ENCODE results near the gene DNAJC4.

Gene DNAJC4

DNA sequence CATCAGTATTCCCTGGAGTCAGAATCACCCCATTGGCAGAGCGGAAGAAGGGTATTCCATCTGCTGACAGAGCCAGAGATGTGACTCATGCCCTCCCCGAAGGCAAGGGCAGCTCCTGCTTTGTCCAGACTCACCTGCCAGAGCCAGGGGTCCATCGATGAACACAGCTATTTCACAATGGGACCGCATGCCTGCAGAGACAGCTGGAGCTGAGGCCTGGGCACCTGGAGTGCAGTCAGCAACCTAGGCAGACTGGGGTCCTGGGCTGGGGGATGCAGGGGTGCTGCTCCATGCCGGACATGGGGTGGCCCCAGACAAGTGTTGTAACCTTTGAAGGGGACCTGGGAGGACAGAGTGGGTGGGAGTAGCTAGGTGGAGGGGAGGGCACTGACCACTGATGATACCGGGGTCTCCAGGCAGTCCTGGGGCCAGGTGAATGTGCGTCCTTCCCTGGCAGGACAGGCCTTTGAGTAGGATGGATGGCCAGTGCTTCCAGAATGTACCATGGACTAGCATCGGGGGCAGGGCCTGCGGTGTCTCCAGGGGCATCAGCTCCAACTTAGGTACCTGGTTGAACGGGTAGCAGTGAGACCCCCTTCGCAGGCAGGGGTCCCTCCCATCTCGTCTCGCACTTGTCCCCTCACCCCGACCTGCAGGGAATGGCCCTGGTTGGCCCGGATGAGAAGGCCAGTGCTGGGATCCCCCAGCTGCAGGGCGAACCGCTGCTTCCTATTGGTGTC is 6.0 kb upstream of the DNAJC4 start:
- no peaks in the 10 kb centered on the region for H3K27me3 ChIP-seq (ENCODE audit: low read depth, low read length)
- peaks cover under 1 to 24% of the 10 kb centered on the region in 2 donors for H3K4me1 ChIP-seq (ENCODE audit: control insufficient read depth in 1 of 2, insufficient read depth in 2 of 2, low read length in 2 of 2)
- H3K27ac ChIP-seq (ENCODE audit: low read length): no peak overlapping the region
- peaks cover 3 to 16% of the 10 kb centered on the region in 2 donors for H3K36me3 ChIP-seq (ENCODE audit: control insufficient read depth in 1 of 2, insufficient read depth in 2 of 2, low read length in 2 of 2)
- no peaks in the 10 kb centered on the region for H3K9me3 ChIP-seq (ENCODE audit: control insufficient read depth in 1 of 2, low read length in 2 of 2)
- H3K4me3 ChIP-seq (ENCODE audit: low read depth in 1 of 2, low read length in 2 of 2): no peak overlapping the region

- H3K4me1 ChIP-seq (ENCODE audit: control insufficient read depth in 1 of 2, insufficient read depth in 2 of 2, low read length in 2 of 2): peaks cover 7 to 31% of the 10 kb centered on the region in 2 donors
- peaks cover 3 to 12% of the 10 kb centered on the region in 2 donors for H3K36me3 ChIP-seq (ENCODE audit: control insufficient read depth in 1 of 2, insufficient read depth in 2 of 2, low read length in 2 of 2)
- H3K9me3 ChIP-seq (ENCODE audit: control insufficient read depth in 1 of 2, low read length in 2 of 2): no peaks in the 10 kb centered on the region
- H3K4me3 ChIP-seq (ENCODE audit: low read depth in 1 of 2, low read length in 2 of 2): peak overlapping the region; percentile 76 to 84
- peak overlapping the region; percentile 90 for H3K27ac ChIP-seq (ENCODE audit: low read length)
- H3K27me3 ChIP-seq (ENCODE audit: low read depth, low read length): no peaks in the 10 kb centered on the region
Measured at GRCh38 chr11:64224891-64225607, 5.3 kb upstream of the DNAJC4 start.

GRCh38 chr11:64225608-64226506 is 4.5 kb upstream of the DNAJC4 start, which contains the start of the genes NUDT22 and TRPT1:
TSS of gene NUDT22 (plus strand) at chr11:64226274. CDS start at chr11:64226653, 379 bp downstream.
TSS of gene TRPT1 (minus strand) at chr11:64226186. CDS start at chr11:64225860, 326 bp downstream.
- H3K4me1 ChIP-seq (ENCODE audit: control insufficient read depth in 1 of 2, insufficient read depth in 2 of 2, low read length in 2 of 2): peaks cover 7 to 31% of the 10 kb centered on the region in 2 donors
- peaks cover 3 to 4% of the 10 kb centered on the region in 2 donors for H3K36me3 ChIP-seq (ENCODE audit: control insufficient read depth in 1 of 2, insufficient read depth in 2 of 2, low read length in 2 of 2)
- H3K4me3 ChIP-seq (ENCODE audit: low read depth in 1 of 2, low read length in 2 of 2): peak within 1 kb of the TSS; percentile 76 to 84
- H3K27ac ChIP-seq (ENCODE audit: low read length): peak within 1 kb of the TSS; percentile 90
- H3K9me3 ChIP-seq (ENCODE audit: control insufficient read depth in 1 of 2, low read length in 2 of 2): no peaks in the 10 kb centered on the region
- no peaks in the 10 kb centered on the region for H3K27me3 ChIP-seq (ENCODE audit: low read depth, low read length)

- Histone ChIP-seq H3K27me3 (ENCODE audit: low read depth, low read length) (no peaks in the 10 kb centered on the region), H3K9me3 (ENCODE audit: control insufficient read depth in 1 of 2, low read length in 2 of 2) (no peaks in the 10 kb centered on the region), H3K36me3 (ENCODE audit: control insufficient read depth in 1 of 2, insufficient read depth in 2 of 2, low read length in 2 of 2) (no peaks in the 10 kb centered on the region), H3K4me1 (ENCODE audit: control insufficient read depth in 1 of 2, insufficient read depth in 2 of 2, low read length in 2 of 2) (peaks cover 7 to 31% of the 10 kb centered on the region in 2 donors), H3K27ac (ENCODE audit: low read length) (peak overlapping the region; percentile 90), H3K4me3 (ENCODE audit: low read depth in 1 of 2, low read length in 2 of 2) (peak overlapping the region; percentile 76 to 84)
Measured at GRCh38 chr11:64226507-64227051, 3.8 kb upstream of the DNAJC4 start.

GRCh38 chr11:64227405-64227956 is 2.9 kb upstream of the DNAJC4 start:
- H3K27me3 ChIP-seq (ENCODE audit: low read depth, low read length): no peaks in the 10 kb centered on the region
- peak overlapping the region; percentile 90 for H3K27ac ChIP-seq (ENCODE audit: low read length)
- peaks cover 7 to 31% of the 10 kb centered on the region in 2 donors for H3K4me1 ChIP-seq (ENCODE audit: control insufficient read depth in 1 of 2, insufficient read depth in 2 of 2, low read length in 2 of 2)
- peak overlapping the region; percentile 76 to 84 for H3K4me3 ChIP-seq (ENCODE audit: low read depth in 1 of 2, low read length in 2 of 2)
- no peaks in the 10 kb centered on the region for H3K9me3 ChIP-seq (ENCODE audit: control insufficient read depth in 1 of 2, low read length in 2 of 2)
- no peaks in the 10 kb centered on the region for H3K36me3 ChIP-seq (ENCODE audit: control insufficient read depth in 1 of 2, insufficient read depth in 2 of 2, low read length in 2 of 2)

DNA sequence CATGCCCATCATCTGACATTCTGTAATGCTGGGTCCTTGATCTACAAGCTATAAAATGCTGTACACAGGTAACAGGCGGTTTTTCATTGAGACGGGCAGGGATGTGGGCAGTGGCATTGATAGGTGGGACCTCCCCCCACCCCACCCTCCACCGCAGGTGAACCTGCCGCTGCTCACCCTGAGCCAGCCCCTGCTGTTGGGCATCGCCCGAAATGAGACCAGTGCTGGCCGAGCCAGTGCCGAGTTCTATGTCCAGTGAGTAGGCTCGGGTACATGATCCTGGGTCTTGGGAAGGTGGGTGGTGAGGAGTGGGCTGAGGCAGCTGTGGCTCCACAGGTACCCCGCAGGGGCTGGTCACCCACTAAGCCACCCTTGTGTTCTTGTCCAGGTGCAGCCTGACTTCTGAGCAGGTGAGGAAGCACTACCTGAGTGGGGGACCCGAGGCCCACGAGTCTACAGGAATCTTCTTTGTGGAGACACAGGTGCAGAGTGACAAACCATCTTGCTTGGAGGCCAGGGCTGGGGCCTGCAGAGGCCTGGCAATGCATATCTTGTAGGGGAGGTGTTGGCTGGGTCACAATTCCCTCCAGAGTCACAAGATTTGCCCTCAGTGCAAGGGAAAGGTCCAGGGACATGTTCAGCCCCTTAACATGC is 1.1 kb upstream of the DNAJC4 start:
- Histone ChIP-seq H3K9me3 (ENCODE audit: control insufficient read depth in 1 of 2, low read length in 2 of 2) (no peaks in the 10 kb centered on the region), H3K27me3 (ENCODE audit: low read depth, low read length) (no peaks in the 10 kb centered on the region), H3K36me3 (ENCODE audit: control insufficient read depth in 1 of 2, insufficient read depth in 2 of 2, low read length in 2 of 2) (no peaks in the 10 kb centered on the region), H3K4me3 (ENCODE audit: low read depth in 1 of 2, low read length in 2 of 2) (peak overlapping the region in 1 of 2 donors; percentile 70), H3K27ac (ENCODE audit: low read length) (peak overlapping the region; percentile 82), H3K4me1 (ENCODE audit: control insufficient read depth in 1 of 2, insufficient read depth in 2 of 2, low read length in 2 of 2) (peaks cover 9 to 38% of the 10 kb centered on the region in 2 donors)

DNA sequence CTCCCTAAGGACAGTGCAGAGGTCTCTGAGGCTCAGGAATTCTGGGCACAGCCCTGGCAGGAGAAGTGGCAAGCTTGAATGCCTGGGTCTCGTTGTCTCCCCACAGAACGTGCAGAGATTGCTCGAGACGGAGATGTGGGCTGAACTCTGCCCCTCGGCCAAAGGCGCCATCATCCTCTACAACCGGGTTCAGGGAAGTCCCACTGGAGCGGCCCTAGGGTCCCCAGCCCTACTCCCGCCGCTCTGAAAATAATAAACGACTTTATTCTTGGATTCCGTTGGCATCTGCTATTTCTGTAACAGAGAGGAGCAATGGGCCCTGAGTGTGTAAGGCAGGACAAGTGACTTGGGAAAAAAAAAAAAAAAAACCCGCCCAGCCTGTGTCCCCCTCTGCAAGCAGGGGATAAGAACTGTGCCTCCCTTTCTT is 591 bp upstream of the DNAJC4 start:
- Histone ChIP-seq H3K36me3 (ENCODE audit: control insufficient read depth in 1 of 2, insufficient read depth in 2 of 2, low read length in 2 of 2) (no peaks in the 10 kb centered on the region), H3K27me3 (ENCODE audit: low read depth, low read length) (no peaks in the 10 kb centered on the region), H3K4me3 (ENCODE audit: low read depth in 1 of 2, low read length in 2 of 2) (peak overlapping the region; percentile 67 to 70), H3K9me3 (ENCODE audit: control insufficient read depth in 1 of 2, low read length in 2 of 2) (no peaks in the 10 kb centered on the region), H3K27ac (ENCODE audit: low read length) (peak overlapping the region; percentile 82), H3K4me1 (ENCODE audit: control insufficient read depth in 1 of 2, insufficient read depth in 2 of 2, low read length in 2 of 2) (peaks cover 9 to 38% of the 10 kb centered on the region in 2 donors)

GRCh38 chr11:64230985-64231365 is 627 bp downstream of the DNAJC4 start:
- Histone ChIP-seq H3K27ac (ENCODE audit: low read length) (peak overlapping the region; percentile 82), H3K4me3 (ENCODE audit: low read depth in 1 of 2, low read length in 2 of 2) (peak overlapping the region; percentile 67 to 70), H3K9me3 (ENCODE audit: control insufficient read depth in 1 of 2, low read length in 2 of 2) (no peaks in the 10 kb centered on the region), H3K4me1 (ENCODE audit: control insufficient read depth in 1 of 2, insufficient read depth in 2 of 2, low read length in 2 of 2) (peaks cover 14 to 41% of the 10 kb centered on the region in 2 donors), H3K36me3 (ENCODE audit: control insufficient read depth in 1 of 2, insufficient read depth in 2 of 2, low read length in 2 of 2) (no peaks in the 10 kb centered on the region), H3K27me3 (ENCODE audit: low read depth, low read length) (no peaks in the 10 kb centered on the region)

DNA sequence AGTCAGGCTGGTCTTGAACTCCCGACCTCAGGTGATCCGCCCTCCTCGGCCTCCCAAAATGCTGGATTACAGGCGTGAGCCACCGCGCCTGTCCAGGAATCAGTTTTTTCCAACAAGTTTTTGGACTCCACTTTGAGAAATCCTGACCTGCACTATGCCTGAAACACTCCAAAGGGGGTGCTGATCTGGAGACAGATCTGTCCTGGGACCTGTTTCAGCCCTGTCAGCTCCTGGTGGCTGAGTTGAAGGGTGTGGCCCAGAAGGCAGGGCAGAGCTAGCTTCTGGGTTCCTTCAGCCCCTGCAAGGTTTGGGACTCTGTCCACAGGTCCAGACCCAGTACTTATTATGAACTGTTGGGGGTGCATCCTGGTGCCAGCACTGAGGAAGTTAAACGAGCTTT is 1.2 kb downstream of the DNAJC4 start:
- H3K4me3 ChIP-seq (ENCODE audit: low read depth in 1 of 2, low read length in 2 of 2): peak overlapping the region in 1 of 2 donors; percentile 70
- peaks cover 14 to 40% of the 10 kb centered on the region in 2 donors for H3K4me1 ChIP-seq (ENCODE audit: control insufficient read depth in 1 of 2, insufficient read depth in 2 of 2, low read length in 2 of 2)
- no peak overlapping the region for H3K27ac ChIP-seq (ENCODE audit: low read length)

More for the DNA sequence above, 1.2 kb downstream of the DNAJC4 start:
- no peaks in the 10 kb centered on the region for H3K36me3 ChIP-seq (ENCODE audit: control insufficient read depth in 1 of 2, insufficient read depth in 2 of 2, low read length in 2 of 2)
- H3K9me3 ChIP-seq (ENCODE audit: control insufficient read depth in 1 of 2, low read length in 2 of 2): no peaks in the 10 kb centered on the region
- no peaks in the 10 kb centered on the region for H3K27me3 ChIP-seq (ENCODE audit: low read depth, low read length)

Measured in muscle layer of duodenum (tissue), 2 donors.